Activated naive CD4-positive, alpha-beta T cell (primary cell): Measurements from ENCODE around the gene OR7C2.
"Not testable (repeated sequence)": the region's sequence is repeated elsewhere in the genome, so short reads cannot be mapped to it uniquely, and the experiment has no call there.

Experiments
- DNase-seq, 4 experiments: peaks; one replicate each; lab custom pipeline; 2025; lab: John Stamatoyannopoulos, UW

Gene OR7C2

GRCh38 chr19:14941189-14941588, at the start of gene OR7C2:
Gene OR7C2 (plus strand): TSS chr19:14941489. CDS start chr19:14941489, 0 bp downstream.
- no peak for DNase-seq

GRCh38 chr19:14901675-14902260, 39.5 kb upstream of the OR7C2 start:
- no peak for DNase-seq

GRCh38 chr19:14906711-14907110, 34.6 kb upstream of the OR7C2 start:
- no peak for DNase-seq

- DNase-seq: no peak
These were observed 26.2 kb upstream of the OR7C2 start for GRCh38 chr19:14915116-14915515.

- DNase-seq: no peak
These were observed 24.4 kb upstream of the OR7C2 start for GRCh38 chr19:14916848-14917247.

GRCh38 chr19:14933506-14933905, 7.8 kb upstream of the OR7C2 start:
- no peak for DNase-seq

- no peak for DNase-seq
These were observed 1.0 kb upstream of the OR7C2 start for GRCh38 chr19:14940266-14940665.

GRCh38 chr19:14943601-14944000, 2.3 kb downstream of the OR7C2 start:
- no peak for DNase-seq

- no peak for DNase-seq
These were observed 3.2 kb downstream of the OR7C2 start for GRCh38 chr19:14944456-14944855.

GRCh38 chr19:14949413-14949812, 8.1 kb downstream of the OR7C2 start:
- not testable (repeated sequence) for DNase-seq

GRCh38 chr19:14949876-14950275, 8.6 kb downstream of the OR7C2 start:
- DNase-seq: no peak

GRCh38 chr19:14950421-14950820, 9.1 kb downstream of the OR7C2 start:
- no peak for DNase-seq

- no peak for DNase-seq
These were observed 11.5 kb downstream of the OR7C2 start for GRCh38 chr19:14952767-14953166.

- no peak for DNase-seq
These were observed 12.9 kb downstream of the OR7C2 start for GRCh38 chr19:14954071-14954655.

GRCh38 chr19:14957464-14957863, 16.2 kb downstream of the OR7C2 start:
- DNase-seq: no peak

GRCh38 chr19:14959263-14959662, 18.0 kb downstream of the OR7C2 start:
- DNase-seq: no peak

GRCh38 chr19:14961956-14962685, 20.8 kb downstream of the OR7C2 start:
- no peak for DNase-seq

GRCh38 chr19:14968247-14968646, 27.0 kb downstream of the OR7C2 start:
- no peak for DNase-seq

- no peak for DNase-seq
These were observed 30.2 kb downstream of the OR7C2 start for GRCh38 chr19:14971474-14971873.

- no peak for DNase-seq
These were observed 31.4 kb downstream of the OR7C2 start for GRCh38 chr19:14972676-14973075.

- DNase-seq: no peak
These were observed 33.2 kb downstream of the OR7C2 start for GRCh38 chr19:14974488-14974887.

GRCh38 chr19:14977128-14977527, 35.8 kb downstream of the OR7C2 start:
- DNase-seq: no peak

- DNase-seq: no peak
These were observed 37.0 kb downstream of the OR7C2 start for GRCh38 chr19:14978161-14978776.
